ENCODE data around the gene NFS1. TPM values are rescaled to one million over a fixed set of nuclear protein-coding genes. Genes with fewer than 3 reads are reported as not detected.
A peak's percentile ranks its signal among the peaks of the same experiment; 100 is the strongest.

NFS1 gene
- total and polyA plus RNA-seq, 2 donors (not counting 1 experiment from before 2014, with no cell fraction given) = 29.0 to 30.6 TPM

DNA sequence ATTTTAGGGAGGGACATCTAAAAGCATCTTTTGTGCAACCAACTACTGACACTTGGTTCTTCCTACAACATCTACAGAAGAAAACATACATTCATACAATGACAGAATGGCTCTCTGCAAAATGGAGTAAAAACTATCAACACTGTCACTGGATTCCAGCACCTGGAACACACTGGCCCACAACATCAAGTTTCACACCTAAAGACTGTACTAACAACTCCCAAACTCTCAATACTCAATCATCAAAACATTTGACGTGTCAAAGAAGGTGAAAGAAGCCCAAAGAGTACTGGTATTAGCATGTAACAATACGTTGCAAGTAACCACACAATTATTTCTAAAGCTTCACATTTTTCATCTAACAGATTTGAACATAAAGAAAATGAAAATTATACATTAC lies 36.6 kb downstream of the NFS1 start:
- Mint-ChIP-seq H3K9me3 (ENCODE audit: insufficient read depth) (no peaks in the 10 kb centered on the region), H3K4me3 (peak overlapping the region; percentile 92), H3K27me3 (no peaks in the 10 kb centered on the region), H3K4me1 (peaks cover 62% of the 10 kb centered on the region), H3K27ac (peak overlapping the region; percentile 17)
- WGBS (ENCODE audit: insufficient coverage) = no CpG with 5 or more reads among the region's 2 CpGs
- intact Hi-C loops (cut with micrococcal nuclease) = no loop called here
- Histone ChIP-seq H4K20me1 (ENCODE audit: control insufficient read depth, insufficient read depth, low read length, poor library complexity, severe bottlenecking) (peaks cover 11% of the 10 kb centered on the region), H3K36me3 (replicated peaks in 1 of 2; ENCODE audit: control extremely low read depth in 1 of 2, control insufficient read depth in 1 of 2, extremely low read depth in 1 of 2, insufficient read depth in 2 of 2, low read length in 1 of 2) (no peaks in the 10 kb centered on the region), H3K4me3 (ENCODE audit: control extremely low read depth in 1 of 5, extremely low read depth in 1 of 5, insufficient read depth in 1 of 5, low read depth in 2 of 5, low read length in 4 of 5) (peak overlapping the region in 2 of 5 experiments; percentile 76 to 92), H3K9me3 (ENCODE audit: control extremely low read depth in 1 of 3, control insufficient read depth in 2 of 3, insufficient read depth in 1 of 3, low read length in 2 of 3) (no peaks in the 10 kb centered on the region), H3K27ac (ENCODE audit: low read length in 2 of 2) (peak overlapping the region; percentile 14 to 96), H3K9ac (ENCODE audit: low read length) (peak overlapping the region; percentile 90), H2AFZ (ENCODE audit: insufficient read depth, low read depth, low read length, poor library complexity, severe bottlenecking) (no peak overlapping the region), H3K79me2 (ENCODE audit: control insufficient read depth, insufficient read depth, low read length) (peaks cover 73% of the 10 kb centered on the region), H3K4me2 (replicated peaks; ENCODE audit: low read depth, low read length, poor library complexity, severe bottlenecking) (peak overlapping the region; percentile 84), H3K27me3 (replicated peaks in 1 of 4; ENCODE audit: control extremely low read depth in 1 of 4, control insufficient read depth in 3 of 4, insufficient read depth in 4 of 4, low read length in 3 of 4) (no peaks in the 10 kb centered on the region), H3K4me1 (ENCODE audit: control insufficient read depth in 2 of 2, insufficient read depth in 2 of 2, low read length in 2 of 2) (peaks cover 44 to 48% of the 10 kb centered on the region in 2 donors)
- TF ChIP-seq, protein P1, sequence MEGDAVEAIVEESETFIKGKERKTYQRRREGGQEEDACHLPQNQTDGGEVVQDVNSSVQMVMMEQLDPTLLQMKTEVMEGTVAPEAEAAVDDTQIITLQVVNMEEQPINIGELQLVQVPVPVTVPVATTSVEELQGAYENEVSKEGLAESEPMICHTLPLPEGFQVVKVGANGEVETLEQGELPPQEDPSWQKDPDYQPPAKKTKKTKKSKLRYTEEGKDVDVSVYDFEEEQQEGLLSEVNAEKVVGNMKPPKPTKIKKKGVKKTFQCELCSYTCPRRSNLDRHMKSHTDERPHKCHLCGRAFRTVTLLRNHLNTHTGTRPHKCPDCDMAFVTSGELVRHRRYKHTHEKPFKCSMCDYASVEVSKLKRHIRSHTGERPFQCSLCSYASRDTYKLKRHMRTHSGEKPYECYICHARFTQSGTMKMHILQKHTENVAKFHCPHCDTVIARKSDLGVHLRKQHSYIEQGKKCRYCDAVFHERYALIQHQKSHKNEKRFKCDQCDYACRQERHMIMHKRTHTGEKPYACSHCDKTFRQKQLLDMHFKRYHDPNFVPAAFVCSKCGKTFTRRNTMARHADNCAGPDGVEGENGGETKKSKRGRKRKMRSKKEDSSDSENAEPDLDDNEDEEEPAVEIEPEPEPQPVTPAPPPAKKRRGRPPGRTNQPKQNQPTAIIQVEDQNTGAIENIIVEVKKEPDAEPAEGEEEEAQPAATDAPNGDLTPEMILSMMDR (IDR thresholded peaks at IDR 0.05) = no peak
- no peak for TF ChIP-seq EZH2 (IDR thresholded peaks at IDR 0.05; ENCODE audit: borderline replicate concordance, insufficient read depth, low read depth, low read length, poor library complexity, severe bottlenecking)
- ChIA-PET CTCF (interaction anchor here (1.3 to 1.5 kb wide), 2 partner anchors 37 to 43 kb away, joined by 3 to 4 read pairs; partner anchors contain the start of genes NFS1 and ROMO1), POLR2A (interaction anchor here (3.3 kb wide), 1 partner anchor 80 kb away, joined by 32 read pairs; the partner anchor contains the start of gene RBM39)
- ATAC-seq (ENCODE audit: low read depth) = no peak
- no peak for DNase-seq

DNA sequence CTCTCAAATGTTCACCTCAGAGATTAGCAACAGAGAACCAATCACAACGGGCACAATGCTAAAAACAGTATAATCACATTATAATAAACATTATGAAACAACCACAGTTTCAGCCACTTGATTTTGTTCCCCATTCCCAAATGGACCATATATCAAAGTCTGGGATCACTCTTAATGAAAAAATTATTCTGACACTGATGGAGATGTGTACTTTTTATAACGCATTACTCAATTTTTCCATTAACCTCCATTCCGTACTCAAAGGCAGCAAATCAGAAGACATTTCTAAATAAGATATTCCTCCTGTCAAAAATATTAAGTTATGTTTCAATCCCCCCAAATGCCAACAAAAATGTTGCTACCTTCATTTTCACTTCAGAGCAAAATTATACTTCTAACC lies 37.2 kb downstream of the NFS1 start:
- H3K36me3 ChIP-seq (replicated peaks in 1 of 2; ENCODE audit: control extremely low read depth in 1 of 2, control insufficient read depth in 1 of 2, extremely low read depth in 1 of 2, insufficient read depth in 2 of 2, low read length in 1 of 2) = no peaks in the 10 kb centered on the region
- H3K27me3 ChIP-seq (replicated peaks in 1 of 4; ENCODE audit: control extremely low read depth in 1 of 4, control insufficient read depth in 3 of 4, insufficient read depth in 4 of 4, low read length in 3 of 4) = no peaks in the 10 kb centered on the region
- H3K79me2 ChIP-seq (ENCODE audit: control insufficient read depth, insufficient read depth, low read length) = peaks cover 80% of the 10 kb centered on the region
- no peak for TF ChIP-seq EZH2 (IDR thresholded peaks at IDR 0.05; ENCODE audit: borderline replicate concordance, insufficient read depth, low read depth, low read length, poor library complexity, severe bottlenecking)
- TF ChIP-seq, protein P1 (IDR thresholded peaks at IDR 0.05) = no peak
- H3K9me3 ChIP-seq (ENCODE audit: control extremely low read depth in 1 of 3, control insufficient read depth in 2 of 3, insufficient read depth in 1 of 3, low read length in 2 of 3) = no peaks in the 10 kb centered on the region
- Mint-ChIP-seq H3K4me3 (peak overlapping the region; percentile 92), H3K27ac (peak overlapping the region; percentile 54), H3K4me1 (peaks cover 68% of the 10 kb centered on the region), H3K9me3 (ENCODE audit: insufficient read depth) (no peaks in the 10 kb centered on the region), H3K27me3 (no peaks in the 10 kb centered on the region)
- ChIA-PET POLR2A (no interaction called here), CTCF (interaction anchor here (0.6 kb wide), 1 partner anchor 58 kb away, joined by 3 read pairs; no protein-coding TSS in a partner anchor)
- H3K9ac ChIP-seq (ENCODE audit: low read length) = peak overlapping the region; percentile 90
- peak overlapping the region; percentile 84 for H3K4me2 ChIP-seq (replicated peaks; ENCODE audit: low read depth, low read length, poor library complexity, severe bottlenecking)
- DNase-seq = no peak
- WGBS (ENCODE audit: insufficient coverage) = 0% methylated on average over 1 of the region's 3 CpGs
- intact Hi-C loops (cut with micrococcal nuclease) = no loop called here
- peaks cover 11% of the 10 kb centered on the region for H4K20me1 ChIP-seq (ENCODE audit: control insufficient read depth, insufficient read depth, low read length, poor library complexity, severe bottlenecking)
- H2AFZ ChIP-seq (ENCODE audit: insufficient read depth, low read depth, low read length, poor library complexity, severe bottlenecking) = no peak overlapping the region
- ATAC-seq (ENCODE audit: low read depth) = no peak
- peaks cover 44 to 54% of the 10 kb centered on the region in 2 donors for H3K4me1 ChIP-seq (ENCODE audit: control insufficient read depth in 2 of 2, insufficient read depth in 2 of 2, low read length in 2 of 2)
- H3K4me3 ChIP-seq (ENCODE audit: control extremely low read depth in 1 of 5, extremely low read depth in 1 of 5, insufficient read depth in 1 of 5, low read depth in 2 of 5, low read length in 4 of 5) = peak overlapping the region in 1 of 5 experiments; percentile 76
- peak overlapping the region; percentile 15 to 96 for H3K27ac ChIP-seq (ENCODE audit: low read length in 2 of 2)
